HepG2 (cell line): ENCODE data around the gene FAM78B. TPM values are rescaled to one million over a fixed set of nuclear protein-coding genes. Genes with fewer than 3 reads are reported as not detected.

ENCODE experiments used
- microRNA counts: library from miRNA; unstranded; fragments of <30 nt; microRNA quantifications from one replicate; lab custom pipeline; 2015
- microRNA-seq: library from miRNA; unstranded; fragments of <30 nt; microRNA quantifications from one replicate; pipeline ENCODE4, GENCODE V29; 2020
- polyA plus RNA-seq, 8 experiments: library from polyadenylated mRNA; depleted of rRNA in 3 of 8; stranded (reverse) in 7 of 8; unstranded in 1 of 8; fragments of >200 nt; fragmentation: Illumina TruSeq in 4 of 8; extraction: Trizol in 4 of 8; gene quantifications; 2 replicates each; pipeline versions ENCODE4 v1.2.1 to v1.2.3, GENCODE V29; 2011 to 2016; ENCODE audit warnings: low read depth in 4 of 8, missing spikeins in 1 of 8, mixed read lengths in 1 of 8; ENCODE audit not compliant: insufficient read depth in 1 of 8
- small RNA-seq, 3 experiments: library from RNA; depleted of rRNA; stranded (forward); fragments of <200 nt; gene quantifications; one replicate each; pipeline ENCODE3, GENCODE V24; 2012; ENCODE audit warnings: low read depth in 2 of 3, low replicate concordance in 1 of 3; ENCODE audit not compliant: insufficient read length in 3 of 3, insufficient read depth in 2 of 3
- total RNA-seq, 5 experiments: library from RNA; depleted of rRNA; stranded (reverse); fragments of >200 nt; fragmentation: Illumina TruSeq; extraction: Trizol; gene quantifications; 2 replicates each; pipeline ENCODE4 v1.2.3, GENCODE V29; 2016; ENCODE audit warnings: low read depth in 1 of 5

Gene FAM78B
- total and polyA plus RNA-seq, 2 of the 13 experiments (the other 11 are each of a cell fraction or from before 2014, with no cell fraction given), result 0.22 to 0.31 TPM

MicroRNAs within 50 kb of the gene (microRNA counts, 767-probe panel; counts per million panel counts)
- not detected for microRNA hsa-miR-921 (lab: Ali Mortazavi, UCI)

Small RNAs within 50 kb of the gene (microRNA-seq; reads per million reads assigned to microRNA genes)
- not detected for gene MIR921

Small RNAs within 50 kb of the gene (small RNA-seq; reads per million reads assigned to genes)
- 0 reads per million in 3 experiments for gene MIR921
- gene RNA5SP64, result 0 reads per million in 3 experiments
